Measurements from ENCODE around the gene TPSD1. TPM values are rescaled to one million over a fixed set of nuclear protein-coding genes. Genes with fewer than 3 reads are reported as not detected.

The TPSD1 gene
- total RNA-seq = not detected in 2 replicates

GRCh38 chr16:1255276-1256122 lies at the start of gene TPSD1:
Gene TPSD1 (plus strand): TSS chr16:1256069. CDS start chr16:1256281, 212 bp downstream.

GRCh38 chr16:1225051-1225451 lies 30.8 kb upstream of the TPSD1 start, which contains the start of gene TPSG1:
Gene TPSG1 (minus strand): TSS chr16:1225268. CDS start chr16:1225252, 16 bp downstream.

GRCh38 chr16:1230084-1230470 lies 25.8 kb upstream of the TPSD1 start, which contains the start of gene TPSB2:
Gene TPSB2 (minus strand): TSS chr16:1230184. CDS start chr16:1229951, 233 bp downstream.

GRCh38 chr16:1240436-1240835 lies 15.4 kb upstream of the TPSD1 start, which contains the start of gene TPSAB1:
Gene TPSAB1 (plus strand): TSS chr16:1240705. CDS start chr16:1240939, 234 bp downstream.

Other genes starting within 250 kb of the TPSD1 start
- gene SSTR5, start 183.3 kb upstream of the TPSD1 start, total RNA-seq = not detected in 2 replicates
- 0.13 TPM in 1 of 2 replicates, not detected in the other for gene C1QTNF8, start 159.8 kb upstream of the TPSD1 start, total RNA-seq
- 12.6 and 17.0 TPM in 2 replicates for gene CACNA1H, start 103.0 kb upstream of the TPSD1 start, total RNA-seq
- gene TPSG1, start 30.8 kb upstream of the TPSD1 start, total RNA-seq = not detected in 2 replicates
- gene TPSB2, start 25.9 kb upstream of the TPSD1 start, total RNA-seq = not detected in 2 replicates
- gene TPSAB1, start 15.4 kb upstream of the TPSD1 start, total RNA-seq = not detected in 2 replicates
- gene UBE2I, start 53.6 kb downstream of the TPSD1 start, total RNA-seq = 44.2 and 52.5 TPM in 2 replicates
- 1.2 and 1.3 TPM in 2 replicates for gene BAIAP3, start 77.6 kb downstream of the TPSD1 start, total RNA-seq
- 51.9 and 69.6 TPM in 2 replicates for gene TSR3, start 95.8 kb downstream of the TPSD1 start, total RNA-seq
- gene GNPTG, start 95.9 kb downstream of the TPSD1 start, total RNA-seq = 54.5 and 67.9 TPM in 2 replicates
- gene UNKL, start 158.6 kb downstream of the TPSD1 start, total RNA-seq = 12.4 and 16.8 TPM in 2 replicates
- 11.3 and 13.0 TPM in 2 replicates for gene UQCC4, start 164.7 kb downstream of the TPSD1 start, total RNA-seq
- gene PERCC1, start 175.0 kb downstream of the TPSD1 start, total RNA-seq = not detected in 2 replicates
- gene CCDC154, start 188.5 kb downstream of the TPSD1 start, total RNA-seq = 0.33 and 0.96 TPM in 2 replicates
- gene CLCN7, start 219.0 kb downstream of the TPSD1 start, total RNA-seq = 106 and 148 TPM in 2 replicates
- gene PTX4, start 232.9 kb downstream of the TPSD1 start, total RNA-seq = 0.20 TPM in 1 of 2 replicates, not detected in the other
- gene TELO2, start 237.3 kb downstream of the TPSD1 start, total RNA-seq = 12.9 and 18.1 TPM in 2 replicates

Measured in smooth muscle cell of the pulmonary artery (primary cell).